NOMO-1 treated with dmso at 0.1 percent for 144 hours (cell line): ENCODE results near the gene CTNNA3.

ENCODE experiments used
- DNase-seq: peaks from one replicate; lab custom pipeline; 2025; ENCODE audit not compliant: unreplicated experiment; lab: John Stamatoyannopoulos, UW

CTNNA3 gene

GRCh38 chr10:66258693-66259092 lies 1437.3 kb downstream of the CTNNA3 start:
- DNase-seq, result peak; percentile 11

DNA sequence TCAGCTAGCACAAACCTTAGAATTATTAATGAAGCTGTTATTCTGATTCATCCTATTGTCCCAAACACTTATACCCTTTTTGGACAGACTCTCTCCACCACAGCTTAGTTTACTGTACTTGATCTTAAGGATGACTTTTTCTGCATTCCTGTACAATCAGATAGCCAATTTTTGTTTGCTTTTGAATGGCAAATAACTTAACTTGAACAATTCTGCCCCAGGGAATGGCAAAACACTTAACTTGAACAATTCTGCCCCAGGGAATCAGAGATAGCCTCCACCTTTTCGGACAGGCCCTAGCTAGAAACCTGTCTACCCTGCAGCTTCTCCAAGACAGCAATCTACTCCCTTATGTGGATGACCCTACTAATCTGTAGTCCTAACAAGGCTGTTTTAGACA lies 1438.2 kb downstream of the CTNNA3 start:
- DNase-seq, result no peak

GRCh38 chr10:66252986-66253385 lies 1443.0 kb downstream of the CTNNA3 start:
- DNase-seq, result no peak

DNA sequence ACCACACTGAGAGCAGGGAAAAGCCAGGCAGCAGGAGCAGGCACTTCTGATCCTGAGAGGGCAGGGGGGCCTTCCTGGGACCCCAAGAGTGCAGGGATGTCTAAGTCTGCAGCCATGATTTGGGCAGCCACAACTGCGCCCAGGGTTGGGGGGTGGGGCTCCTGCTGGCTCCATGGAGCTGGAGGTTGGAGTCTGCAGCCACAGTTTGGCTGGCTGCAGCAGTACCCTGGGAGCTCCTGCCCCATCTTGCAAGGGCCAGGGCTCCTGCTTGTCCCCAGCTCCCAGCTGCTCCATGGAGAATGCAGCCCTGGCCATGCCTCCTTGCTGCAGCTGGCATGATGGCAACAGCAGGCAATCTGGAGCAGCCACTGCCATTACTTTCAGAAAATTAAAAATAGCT lies 1449.8 kb downstream of the CTNNA3 start:
- DNase-seq, result no peak

DNA sequence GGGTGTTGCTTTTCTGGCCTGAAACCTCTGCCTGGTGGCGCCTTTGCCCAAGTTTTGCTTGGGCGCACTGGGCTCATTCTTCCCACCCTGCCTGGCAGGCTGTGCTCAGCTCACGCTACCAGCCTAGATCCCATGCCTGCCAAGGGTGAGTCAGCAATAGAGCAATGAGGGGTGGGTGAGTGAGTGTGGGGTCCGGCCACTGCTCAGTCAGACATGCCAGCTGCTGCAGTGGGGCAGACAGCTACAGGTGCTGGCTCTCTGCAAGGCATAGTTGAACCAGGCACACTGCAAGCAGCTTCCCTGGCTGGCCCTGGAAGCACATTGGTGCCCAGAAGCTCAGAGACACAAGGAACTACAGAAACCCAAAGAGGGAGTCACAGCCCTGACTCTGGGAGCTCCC lies 1451.0 kb downstream of the CTNNA3 start:
- DNase-seq, result no peak

DNA sequence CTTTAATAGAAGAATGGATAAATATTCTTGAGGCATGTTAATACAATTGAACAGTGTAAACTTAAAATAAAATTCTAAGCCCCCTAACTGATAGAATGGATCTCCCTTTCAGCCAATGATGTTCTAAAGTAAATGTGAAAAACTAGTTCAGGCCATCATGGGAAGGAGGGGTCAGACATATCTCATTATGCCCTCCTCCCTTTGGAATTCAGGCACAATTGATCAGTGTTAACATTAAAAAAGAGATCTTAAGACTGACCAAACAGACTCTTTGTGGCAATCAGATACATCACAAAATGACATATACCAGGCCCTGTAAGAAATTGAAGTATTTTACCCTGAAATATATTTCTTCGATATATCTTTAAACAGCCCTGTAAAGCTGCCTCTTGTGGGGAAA lies 1453.1 kb downstream of the CTNNA3 start:
- DNase-seq, result no peak

- no peak for DNase-seq
Observed at GRCh38 chr10:66239062-66239461, 1456.9 kb downstream of the CTNNA3 start.

- no peak for DNase-seq
Observed at GRCh38 chr10:66238343-66238742, 1457.7 kb downstream of the CTNNA3 start.

- no peak for DNase-seq
Observed at GRCh38 chr10:66234872-66235271, 1461.1 kb downstream of the CTNNA3 start.

GRCh38 chr10:66228887-66229286 lies 1467.1 kb downstream of the CTNNA3 start:
- DNase-seq, result no peak

GRCh38 chr10:66223656-66224055 lies 1472.3 kb downstream of the CTNNA3 start:
- no peak for DNase-seq

DNA sequence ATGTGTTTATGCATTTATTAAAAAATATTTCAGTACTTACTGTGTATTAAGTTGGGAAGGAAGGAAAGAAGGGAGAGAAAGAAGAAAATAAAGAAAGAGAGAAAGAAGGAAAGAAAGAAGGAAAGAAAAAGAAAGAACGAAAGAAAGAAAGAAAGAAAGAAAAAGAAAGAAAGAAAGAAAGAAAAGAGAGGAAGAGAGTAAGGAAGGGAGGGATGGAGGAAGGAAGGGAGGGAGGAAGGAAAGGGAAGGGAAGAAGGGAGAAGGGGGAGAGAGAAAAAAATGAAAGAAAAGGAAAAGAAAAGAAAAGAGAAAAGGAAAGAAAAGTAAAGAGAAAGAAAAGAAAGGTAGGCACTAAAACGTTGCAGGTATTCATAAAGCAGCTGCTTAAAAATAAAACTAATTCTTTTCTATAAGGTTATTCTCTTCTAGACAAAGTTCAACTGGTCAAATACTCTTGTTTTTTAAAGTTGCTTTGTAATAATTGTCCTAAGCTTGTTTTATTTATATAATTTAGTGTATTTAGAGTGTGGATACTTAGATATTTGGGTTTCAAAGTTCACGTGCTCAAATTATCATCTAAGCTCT lies 1473.4 kb downstream of the CTNNA3 start:
- no peak for DNase-seq

- DNase-seq, result no peak
Observed at GRCh38 chr10:66218981-66219587, 1476.9 kb downstream of the CTNNA3 start.

- DNase-seq, result no peak
Observed at GRCh38 chr10:66218289-66218688, 1477.7 kb downstream of the CTNNA3 start.

GRCh38 chr10:66215920-66216319 lies 1480.1 kb downstream of the CTNNA3 start:
- no peak for DNase-seq

DNA sequence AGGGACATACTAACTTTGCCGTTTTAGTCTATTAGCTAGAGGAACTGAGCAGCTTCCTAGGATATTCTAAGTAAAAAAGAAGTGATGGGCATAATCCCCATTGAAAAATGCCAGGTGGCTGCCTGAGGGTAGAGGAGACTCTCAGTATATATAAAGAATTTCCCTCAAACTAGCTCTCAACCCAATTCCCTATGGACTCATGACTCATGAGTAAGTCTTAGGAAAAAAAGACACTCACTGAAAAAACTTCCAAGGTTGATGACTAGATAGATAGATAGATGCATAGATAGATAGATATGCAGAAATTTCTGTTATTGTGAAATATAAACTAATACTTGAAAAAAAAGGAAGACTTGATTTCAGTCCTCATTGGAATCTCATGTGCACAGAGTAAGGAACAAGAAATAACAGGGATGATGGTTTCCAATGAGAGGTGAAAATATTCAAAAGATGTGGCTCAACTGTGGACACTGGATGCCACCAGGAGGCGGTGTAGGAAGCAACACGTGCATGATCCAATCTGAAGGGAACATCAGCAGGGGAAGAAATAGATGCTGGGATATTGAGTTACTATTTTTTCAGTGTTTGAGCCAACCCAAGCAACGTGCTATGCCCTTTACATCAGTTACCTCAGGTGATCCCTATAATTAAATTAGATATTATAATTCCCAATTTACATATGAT lies 1481.1 kb downstream of the CTNNA3 start:
- no peak for DNase-seq

DNA sequence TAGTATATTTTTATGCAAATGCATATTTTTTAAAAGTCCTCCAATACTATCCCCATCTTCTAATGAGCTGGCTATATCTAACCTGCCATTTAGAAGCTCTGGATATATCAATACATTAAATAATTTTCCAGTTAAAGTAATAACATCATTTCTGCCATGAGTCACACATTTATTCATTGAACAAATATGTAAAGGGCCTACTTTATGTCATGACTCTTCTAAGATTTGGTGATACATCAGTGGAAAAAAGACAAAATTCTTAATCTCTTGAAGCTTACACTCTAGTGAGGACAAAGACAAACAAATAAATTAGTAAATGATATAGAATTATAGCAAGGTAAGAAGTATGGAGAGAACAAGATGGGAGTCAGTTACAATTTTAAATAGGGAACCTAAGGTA lies 1487.0 kb downstream of the CTNNA3 start:
- DNase-seq, result no peak

DNA sequence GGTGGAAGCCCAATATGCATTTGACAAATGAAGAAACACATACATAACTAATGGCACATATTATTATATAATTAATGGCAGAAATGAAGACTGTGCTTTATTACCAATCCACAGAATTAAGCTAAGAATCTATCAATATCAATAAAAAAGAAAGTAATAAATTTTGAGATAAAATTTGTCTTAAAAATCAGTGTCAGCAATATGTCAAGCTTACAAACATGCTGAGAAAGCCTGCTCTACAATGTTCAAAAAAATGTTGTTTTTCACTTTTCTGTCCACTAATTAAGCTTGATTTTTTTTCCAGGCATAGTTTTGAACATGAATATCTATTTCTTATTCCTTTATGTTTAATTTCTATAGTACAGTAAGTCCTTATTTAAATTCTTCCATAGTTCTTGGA lies 1491.2 kb downstream of the CTNNA3 start:
- DNase-seq, result no peak

DNA sequence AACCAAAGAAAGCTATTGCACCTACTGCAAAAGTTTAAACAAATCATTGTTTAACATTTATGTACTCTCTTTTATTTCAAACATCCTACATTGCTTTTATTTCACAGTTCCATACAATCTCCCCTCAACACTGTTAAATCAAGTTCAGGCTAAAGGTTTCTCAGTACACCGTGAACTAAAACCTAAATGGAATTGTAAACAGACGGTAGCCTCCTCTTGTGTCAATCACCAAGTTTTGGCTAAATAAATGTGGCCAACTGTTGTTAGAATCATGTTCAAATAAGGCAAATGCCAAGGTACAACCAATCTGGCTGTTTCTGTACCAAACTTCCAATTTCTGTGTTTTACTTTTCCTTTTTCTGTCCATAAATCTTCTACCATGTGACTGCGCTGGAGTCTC lies 1493.9 kb downstream of the CTNNA3 start:
- no peak for DNase-seq

DNA sequence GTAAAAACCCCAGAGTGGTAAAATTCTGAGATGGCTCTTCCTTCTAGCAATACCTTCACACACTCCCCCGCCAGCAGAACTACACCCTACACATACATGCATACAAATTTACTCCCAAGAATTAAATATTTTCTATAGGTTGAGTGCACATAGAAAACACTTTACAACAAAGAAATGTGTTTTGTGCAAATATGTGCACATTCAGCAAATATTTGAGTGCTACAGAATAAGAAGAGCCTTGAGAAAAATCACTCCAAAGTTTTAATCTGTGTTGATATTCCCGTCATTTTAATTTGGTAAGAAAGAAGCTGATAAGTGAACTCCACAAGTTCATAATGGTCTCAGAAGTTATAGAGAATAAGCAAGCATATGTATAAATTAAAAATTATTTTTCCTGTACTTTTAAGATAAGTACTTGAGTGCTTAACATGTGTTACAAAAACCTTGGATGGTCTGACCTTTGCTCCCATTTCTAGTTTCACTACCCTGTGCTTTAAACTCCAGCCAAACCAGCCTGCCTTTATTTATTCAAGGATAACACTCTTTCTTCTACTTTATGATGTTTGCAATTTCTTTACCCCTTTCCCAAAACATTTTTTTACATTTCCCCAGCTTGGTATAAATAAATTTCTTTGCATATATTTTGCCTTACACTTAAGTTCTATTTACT lies 1503.7 kb downstream of the CTNNA3 start:
- no peak for DNase-seq

DNA sequence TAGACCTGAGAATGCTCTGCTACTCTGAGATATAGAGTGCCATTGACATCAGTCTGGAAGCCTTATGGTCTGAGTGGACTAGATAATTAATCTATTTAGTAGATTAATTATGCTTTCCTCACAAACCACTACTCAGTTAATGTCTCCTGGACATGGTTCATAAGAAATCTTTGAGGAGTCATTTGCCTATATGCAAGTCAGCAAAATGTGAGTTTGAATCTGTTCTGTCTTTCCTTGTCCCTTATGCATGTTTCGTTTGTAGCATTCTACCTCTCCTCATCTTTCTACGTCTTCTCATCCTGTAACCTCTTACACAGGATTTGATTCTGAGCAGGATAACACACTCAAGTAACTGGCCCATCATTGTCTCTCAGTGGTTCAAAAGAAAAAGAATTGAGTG lies 1505.6 kb downstream of the CTNNA3 start:
- DNase-seq, result no peak

- DNase-seq, result no peak
Observed at GRCh38 chr10:66189271-66189670, 1506.7 kb downstream of the CTNNA3 start.
